GM21619 (cell line): ENCODE measurements around the gene NSUN2.

Source experiments
- ATAC-seq: cut with Tn5 transposase; IDR thresholded peaks from one replicate; pipeline ENCODE4 v1.9.1; 2021; ENCODE audit not compliant: unreplicated experiment

Gene NSUN2

GRCh38 chr5:6567068-6567467 is 65.8 kb downstream of the NSUN2 start:
- ATAC-seq = no peak

- ATAC-seq = no peak
These were observed 67.4 kb downstream of the NSUN2 start for GRCh38 chr5:6565492-6565891.

- ATAC-seq = no peak
These were observed 74.9 kb downstream of the NSUN2 start for GRCh38 chr5:6557807-6558575.

- ATAC-seq = no peak
These were observed 76.1 kb downstream of the NSUN2 start for GRCh38 chr5:6556802-6557102.

GRCh38 chr5:6556089-6556801 is 76.6 kb downstream of the NSUN2 start:
- ATAC-seq = no peak

- no peak for ATAC-seq
These were observed 78.0 kb downstream of the NSUN2 start for GRCh38 chr5:6554812-6555211.

GRCh38 chr5:6553972-6554371 is 78.9 kb downstream of the NSUN2 start:
- ATAC-seq = no peak

- ATAC-seq = no peak
These were observed 80.2 kb downstream of the NSUN2 start for GRCh38 chr5:6552612-6553011.

GRCh38 chr5:6551955-6552313 is 80.9 kb downstream of the NSUN2 start:
- no peak for ATAC-seq

GRCh38 chr5:6551287-6551954 is 81.4 kb downstream of the NSUN2 start:
- no peak for ATAC-seq

- ATAC-seq = no peak
These were observed 82.2 kb downstream of the NSUN2 start for GRCh38 chr5:6550628-6551027.
